HG02943 (cell line): ENCODE measurements around the gene MAML3.

Experiments used
- ATAC-seq: cut with Tn5 transposase; IDR thresholded peaks from one replicate; pipeline ENCODE4 v1.9.1; 2021; ENCODE audit warnings: mild to moderate bottlenecking, low read depth, moderate library complexity; ENCODE audit not compliant: unreplicated experiment

The MAML3 gene

GRCh38 chr4:139910106-139910505, 243.9 kb downstream of the MAML3 start:
- no peak for ATAC-seq

GRCh38 chr4:139908636-139909437, 245.1 kb downstream of the MAML3 start:
- no peak for ATAC-seq

- no peak for ATAC-seq
Observed at GRCh38 chr4:139907001-139907809, 246.8 kb downstream of the MAML3 start.

GRCh38 chr4:139905489-139905888, 248.5 kb downstream of the MAML3 start:
- no peak for ATAC-seq

- no peak for ATAC-seq
Observed at GRCh38 chr4:139904406-139904805, 249.6 kb downstream of the MAML3 start.

GRCh38 chr4:139903845-139904244, 250.1 kb downstream of the MAML3 start:
- ATAC-seq = no peak

- ATAC-seq = no peak
Observed at GRCh38 chr4:139902321-139903320, 251.4 kb downstream of the MAML3 start.

GRCh38 chr4:139901531-139902320, 252.3 kb downstream of the MAML3 start:
- ATAC-seq = no peak

- no peak for ATAC-seq
Observed at GRCh38 chr4:139900964-139901376, 253.0 kb downstream of the MAML3 start.

- no peak for ATAC-seq
Observed at GRCh38 chr4:139899346-139899745, 254.6 kb downstream of the MAML3 start.

GRCh38 chr4:139898293-139898692, 255.7 kb downstream of the MAML3 start:
- no peak for ATAC-seq

GRCh38 chr4:139896091-139896604, 257.8 kb downstream of the MAML3 start:
- ATAC-seq = no peak

GRCh38 chr4:139893801-139894200, 260.2 kb downstream of the MAML3 start:
- ATAC-seq = no peak

- ATAC-seq = no peak
Observed at GRCh38 chr4:139892973-139893736, 260.8 kb downstream of the MAML3 start.

GRCh38 chr4:139890816-139891215, 263.2 kb downstream of the MAML3 start:
- ATAC-seq = no peak

- no peak for ATAC-seq
Observed at GRCh38 chr4:139889901-139890300, 264.1 kb downstream of the MAML3 start.

GRCh38 chr4:139889264-139889663, 264.7 kb downstream of the MAML3 start:
- ATAC-seq = no peak

- no peak for ATAC-seq
Observed at GRCh38 chr4:139887962-139888735, 265.8 kb downstream of the MAML3 start.
